KBM-7 (cell line): Measurements from ENCODE around the gene USP44.

Experiments used
- DNase-seq: peaks from one replicate; pipeline ENCODE4 v3.0.0-alpha.2; 2015
- in situ Hi-C: fragments of 300-500 bp; cut with MboI; formaldehyde crosslinking; loops from 2 replicates; pipeline ENCODE4 v1.14.3; 2020; ENCODE audit warnings: low sequenced_read_pairs, low pct_unique_long_range_greater_than_20kb, mixed read lengths

The USP44 gene

DNA sequence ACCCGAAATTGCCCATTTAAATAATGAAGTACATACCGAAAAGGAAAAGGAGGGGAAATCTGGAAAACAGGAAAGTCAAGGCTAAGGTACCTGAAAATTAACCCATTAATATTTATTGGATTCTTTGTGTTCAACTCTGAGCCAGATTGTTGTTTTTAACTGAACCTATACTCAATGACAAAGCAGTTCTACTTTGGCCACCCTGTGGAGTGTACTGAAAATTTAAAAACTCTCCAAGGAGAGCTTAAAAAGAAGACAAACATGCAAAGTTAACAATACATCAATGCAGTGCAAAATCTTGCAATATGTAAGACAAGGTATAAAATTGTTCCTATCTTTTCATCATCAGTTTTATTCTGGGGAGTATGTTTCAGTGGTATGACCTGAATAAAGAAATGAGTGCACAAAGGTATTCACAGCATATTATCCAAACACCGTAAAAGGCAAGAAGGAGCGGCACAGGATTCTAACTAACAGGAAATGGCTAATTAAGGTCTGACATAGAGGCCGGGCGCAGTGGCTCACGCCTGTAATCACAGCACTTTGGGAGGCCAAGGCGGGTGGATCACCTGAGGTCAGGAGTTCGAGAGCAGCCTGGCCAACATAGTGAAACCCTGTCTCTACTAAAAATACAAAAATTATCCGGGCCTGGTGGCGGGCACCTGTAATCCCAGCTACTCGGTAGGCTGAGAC lies 1.7 kb downstream of the USP44 start:
- no peak for DNase-seq
- in situ Hi-C loops: loop anchor here (25.0 kb wide), 1 partner anchor 437 kb away; no protein-coding TSS in a partner anchor

DNA sequence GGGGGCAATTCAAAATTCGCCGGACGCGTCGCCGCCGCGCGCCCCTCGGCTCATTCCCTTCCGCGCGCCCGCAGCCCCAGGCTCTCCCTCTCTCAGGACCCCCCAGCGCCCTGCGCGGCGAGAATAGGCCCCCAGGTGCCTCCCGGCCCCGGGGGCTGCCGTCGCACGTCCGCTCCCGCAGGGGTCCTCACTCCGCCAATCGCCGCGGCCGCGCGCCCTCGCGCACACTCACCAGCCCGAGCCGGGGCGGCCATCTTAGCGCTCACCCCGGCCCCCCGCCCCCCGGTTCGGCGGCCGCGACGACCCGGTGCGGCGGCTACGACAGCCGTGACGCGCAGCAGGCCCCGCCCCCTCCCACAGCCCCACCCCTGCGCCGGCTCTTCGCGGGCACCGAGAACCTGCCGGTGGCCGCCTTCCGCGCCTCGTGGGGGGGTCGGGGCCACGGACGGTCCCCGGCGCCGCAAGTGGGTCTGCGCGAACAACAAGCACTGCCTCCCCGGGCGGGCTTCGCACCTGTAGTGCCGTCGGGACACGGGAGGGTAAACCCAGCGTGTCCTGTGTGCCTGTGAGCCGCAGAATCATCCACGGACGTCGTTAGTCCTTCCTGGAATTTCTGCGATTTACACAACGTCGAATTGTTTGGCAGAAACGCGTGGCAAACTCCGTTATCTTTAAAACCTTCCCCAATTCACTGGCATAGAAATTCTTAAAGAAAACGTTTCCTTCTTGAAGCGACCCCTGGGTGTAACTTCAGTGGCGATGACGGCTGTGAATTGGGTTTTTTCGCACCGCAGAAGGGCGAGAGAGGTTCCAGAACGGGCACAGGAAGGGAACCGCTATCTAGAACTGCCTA lies 2.5 kb downstream of the USP44 start:
- in situ Hi-C loops: loop anchor here (25.0 kb wide), 1 partner anchor 436 kb away; no protein-coding TSS in a partner anchor
- no peak for DNase-seq

DNA sequence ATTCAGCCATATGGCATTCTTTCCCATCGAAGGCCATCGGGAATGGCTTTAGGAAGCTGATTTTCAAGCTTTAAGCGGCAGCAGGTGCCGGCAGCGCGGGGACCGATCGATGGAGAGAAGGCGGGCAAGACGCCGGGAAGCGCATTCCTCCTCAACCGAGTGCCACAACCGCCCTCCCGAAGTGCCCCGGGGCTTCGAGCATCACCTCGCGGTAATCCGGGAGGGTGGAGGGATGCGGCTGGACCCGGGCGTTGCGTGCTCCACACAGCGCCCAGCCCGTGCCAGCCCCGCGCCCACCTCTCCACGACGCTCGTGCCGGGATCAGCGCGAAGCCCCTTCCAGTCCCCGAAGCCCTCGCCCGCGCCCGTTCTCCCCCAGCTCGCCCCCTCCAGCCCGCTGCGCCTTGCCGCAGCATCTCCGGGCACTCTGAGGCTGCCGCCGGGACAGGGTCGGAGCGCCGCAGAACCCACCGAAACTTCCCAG lies 3.2 kb downstream of the USP44 start:
- in situ Hi-C loops: loop anchor here (25.0 kb wide), 1 partner anchor 436 kb away; no protein-coding TSS in a partner anchor
- DNase-seq: no peak

DNA sequence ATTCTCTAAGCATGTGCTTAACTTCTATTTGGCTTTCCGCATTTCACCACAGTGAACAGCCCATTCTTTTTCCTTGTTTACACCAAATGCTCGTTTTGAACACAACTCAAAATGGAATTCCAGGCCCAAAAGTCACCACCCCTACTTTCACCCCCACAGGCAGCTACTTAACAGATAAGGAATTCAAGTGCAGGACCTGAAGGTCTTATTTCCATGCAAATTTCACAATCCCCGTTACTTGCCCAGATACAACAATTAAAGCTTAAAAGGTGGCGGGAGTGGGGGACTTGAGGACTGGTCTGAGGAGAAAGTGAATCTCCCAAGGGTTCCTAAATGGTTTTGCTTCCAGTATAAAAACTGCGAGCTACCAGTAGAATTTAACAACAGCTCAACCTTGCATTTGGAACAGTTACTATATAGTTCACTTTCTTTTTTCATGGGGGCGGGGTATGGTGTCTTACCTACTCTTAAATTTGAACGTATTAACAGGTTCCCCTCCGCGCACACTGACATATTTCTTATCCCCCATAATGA lies 3.7 kb downstream of the USP44 start:
- no peak for DNase-seq
- in situ Hi-C loops: loop anchor here (25.0 kb wide), 1 partner anchor 435 kb away; no protein-coding TSS in a partner anchor

DNA sequence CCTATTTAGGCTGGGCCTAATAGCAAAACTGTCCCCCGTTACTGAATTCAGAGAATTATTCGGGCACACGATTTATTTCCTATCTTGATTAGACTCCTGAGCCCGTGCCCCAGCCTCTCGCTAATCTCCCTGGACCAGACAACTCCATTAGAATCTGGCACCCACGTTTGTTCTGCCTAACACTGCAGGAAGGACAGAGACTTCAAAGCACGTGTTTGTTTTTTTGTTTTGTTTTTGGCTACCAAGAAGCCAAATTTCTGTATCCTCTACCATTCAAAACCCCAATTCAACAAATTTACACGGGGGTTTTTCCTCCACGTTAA lies 4.8 kb downstream of the USP44 start:
- in situ Hi-C loops: loop anchor here (25.0 kb wide), 1 partner anchor 434 kb away; no protein-coding TSS in a partner anchor
- no peak for DNase-seq

DNA sequence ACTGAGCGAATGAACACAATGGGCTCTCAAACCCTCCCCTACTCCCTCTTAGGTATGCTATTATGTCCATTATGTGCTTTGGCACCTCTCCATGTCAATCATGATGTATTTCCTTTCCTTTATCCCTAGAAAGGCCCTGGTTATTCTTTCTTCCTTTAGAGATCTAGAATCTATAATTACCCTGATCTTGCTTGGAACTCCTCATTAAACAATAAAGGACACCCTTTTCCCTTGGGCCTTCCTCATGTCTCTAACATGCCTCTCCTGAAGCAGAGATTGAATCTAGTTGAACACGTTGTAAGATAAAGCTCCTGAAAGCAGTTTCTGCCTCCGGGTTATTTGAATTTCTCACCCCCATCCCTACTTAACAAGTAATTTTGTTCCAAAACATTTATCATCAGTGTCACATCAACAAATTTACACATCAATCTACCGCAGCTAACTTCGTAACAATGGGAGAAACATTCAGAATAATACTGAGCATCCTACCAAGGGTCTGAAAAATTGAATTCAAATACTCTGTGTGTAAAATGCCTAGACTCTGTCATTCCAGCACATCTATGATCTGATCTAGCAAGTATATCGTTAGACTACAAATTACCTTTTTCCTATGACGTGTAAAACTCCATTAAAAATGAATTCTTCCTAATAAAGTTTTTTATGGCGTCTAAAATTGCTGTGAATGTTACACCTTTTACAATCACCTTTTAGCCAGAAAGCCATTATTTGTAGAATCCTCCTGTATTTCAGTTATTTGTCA lies 5.4 kb downstream of the USP44 start:
- in situ Hi-C loops: loop anchor here (25.0 kb wide), 1 partner anchor 434 kb away; no protein-coding TSS in a partner anchor
- no peak for DNase-seq

DNA sequence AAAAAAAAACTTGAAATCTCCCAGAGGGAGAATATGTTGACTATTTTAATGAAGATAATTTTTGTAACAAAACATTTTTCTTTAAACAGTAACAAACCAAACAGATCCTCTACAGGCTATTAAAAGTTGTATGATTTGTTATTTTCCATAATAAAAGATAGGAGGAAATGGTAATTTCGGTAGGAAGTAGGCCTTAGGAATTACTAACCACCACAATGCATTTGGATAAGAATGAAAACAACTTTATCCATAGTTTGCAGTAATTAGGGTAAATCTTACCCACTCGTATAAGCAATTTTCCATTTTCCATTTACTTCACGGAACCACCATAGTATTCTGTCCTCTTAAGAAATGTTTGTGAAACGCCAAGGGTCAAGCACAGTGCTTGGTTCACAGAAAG lies 6.0 kb downstream of the USP44 start:
- in situ Hi-C loops: loop anchor here (25.0 kb wide), 1 partner anchor 433 kb away; no protein-coding TSS in a partner anchor
- no peak for DNase-seq

DNA sequence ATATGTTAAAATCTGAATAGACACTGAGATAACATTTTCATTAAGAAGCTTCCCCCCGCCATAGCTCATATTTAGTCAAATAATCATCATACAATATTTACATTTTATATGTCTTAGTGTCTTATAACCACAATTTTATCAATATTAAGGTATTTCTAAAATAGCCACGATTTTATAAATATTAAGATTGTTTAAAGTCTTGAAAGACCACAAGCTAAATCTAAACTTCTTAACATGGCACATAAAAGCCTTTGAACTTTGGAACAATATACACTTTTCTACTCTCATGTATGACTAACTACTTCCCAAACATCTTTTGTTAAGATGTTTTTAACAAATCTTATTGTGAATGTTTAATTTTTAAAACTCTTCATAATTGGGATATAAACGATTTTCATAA lies 6.5 kb downstream of the USP44 start:
- in situ Hi-C loops: loop anchor here (25.0 kb wide), 1 partner anchor 432 kb away; no protein-coding TSS in a partner anchor

DNA sequence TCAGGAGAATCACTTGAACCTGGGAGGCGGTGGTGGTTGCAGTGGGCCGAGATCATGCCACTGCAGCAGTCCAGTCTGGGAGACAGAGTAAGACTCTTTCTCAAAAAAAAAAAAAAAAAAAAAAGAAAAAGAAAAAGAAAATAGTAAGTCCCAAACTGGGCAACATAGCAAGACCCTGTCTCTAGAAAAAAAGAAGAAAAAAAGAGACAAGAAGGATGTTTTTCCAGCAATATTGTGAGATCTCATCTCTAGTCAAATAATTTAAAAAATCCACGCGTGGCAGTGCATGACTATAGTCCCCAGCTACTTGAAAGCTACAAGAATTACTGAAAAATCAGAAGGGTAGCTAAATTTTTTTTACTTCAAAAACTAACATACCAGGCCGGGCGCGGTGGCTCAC lies 8.0 kb downstream of the USP44 start:
- DNase-seq: no peak
- in situ Hi-C loops: loop anchor here (25.0 kb wide), 1 partner anchor 431 kb away; no protein-coding TSS in a partner anchor

More for the DNA sequence above, 6.5 kb downstream of the USP44 start:
- no peak for DNase-seq

DNA sequence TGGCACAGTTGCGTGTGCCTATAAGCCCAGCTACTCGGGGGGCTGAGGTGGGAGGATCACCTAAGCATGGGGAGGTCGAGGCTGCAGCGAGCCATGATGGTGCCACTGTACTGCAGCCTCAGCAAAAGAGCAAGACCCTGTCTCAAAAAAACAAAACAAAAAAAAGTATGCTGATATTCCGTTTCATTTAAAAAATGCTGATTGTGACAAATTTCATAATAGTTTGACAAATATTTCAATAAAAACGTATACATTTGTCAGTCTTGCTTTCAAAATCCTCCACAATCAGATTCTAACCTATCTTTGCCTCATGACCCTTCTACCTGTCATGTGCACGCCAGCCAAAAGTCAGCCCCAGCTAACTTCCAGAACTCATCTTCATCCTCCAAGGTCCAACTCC lies 9.8 kb downstream of the USP44 start:
- no peak for DNase-seq
- in situ Hi-C loops: loop anchor here (25.0 kb wide), 1 partner anchor 429 kb away; no protein-coding TSS in a partner anchor

DNA sequence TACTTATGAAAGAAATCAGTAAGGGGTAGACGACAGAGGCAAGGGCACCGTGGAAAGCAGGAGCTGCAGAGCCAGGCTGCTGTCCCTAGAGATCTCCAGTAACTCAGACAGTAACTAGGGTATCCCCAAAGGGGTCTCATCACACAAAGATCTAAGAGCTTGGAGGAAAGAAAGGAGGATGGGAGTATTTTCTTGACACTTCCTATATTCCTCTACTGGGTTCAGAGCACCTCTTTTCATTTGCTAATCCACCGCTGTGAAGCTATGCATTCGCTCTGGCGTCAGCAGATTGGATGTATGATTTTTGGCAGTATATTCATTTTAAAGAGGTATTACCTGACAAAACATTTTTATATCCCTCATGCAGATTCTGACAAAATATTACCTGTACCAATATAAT lies 12.6 kb downstream of the USP44 start:
- in situ Hi-C loops: loop anchor here (25.0 kb wide), 1 partner anchor 426 kb away; no protein-coding TSS in a partner anchor
- no peak for DNase-seq

DNA sequence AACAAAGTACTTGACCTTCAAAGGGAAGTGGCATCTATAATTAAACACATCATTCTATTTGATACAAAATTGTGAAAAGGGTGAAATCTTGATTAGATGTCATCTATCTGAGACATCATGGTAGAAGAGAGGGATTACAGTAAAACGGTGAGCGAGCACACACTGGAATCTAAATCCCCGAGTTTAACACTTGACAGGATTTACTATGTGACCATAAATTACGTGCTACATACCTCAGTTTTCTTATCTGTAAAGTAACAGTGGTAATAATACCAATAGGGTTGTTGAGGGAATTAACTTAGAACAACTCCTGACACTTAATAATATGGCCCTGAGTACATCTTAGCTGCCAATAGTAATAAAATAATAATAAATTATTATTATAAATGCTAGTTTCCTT lies 13.3 kb downstream of the USP44 start:
- in situ Hi-C loops: loop anchor here (25.0 kb wide), 1 partner anchor 426 kb away; no protein-coding TSS in a partner anchor
- no peak for DNase-seq

DNA sequence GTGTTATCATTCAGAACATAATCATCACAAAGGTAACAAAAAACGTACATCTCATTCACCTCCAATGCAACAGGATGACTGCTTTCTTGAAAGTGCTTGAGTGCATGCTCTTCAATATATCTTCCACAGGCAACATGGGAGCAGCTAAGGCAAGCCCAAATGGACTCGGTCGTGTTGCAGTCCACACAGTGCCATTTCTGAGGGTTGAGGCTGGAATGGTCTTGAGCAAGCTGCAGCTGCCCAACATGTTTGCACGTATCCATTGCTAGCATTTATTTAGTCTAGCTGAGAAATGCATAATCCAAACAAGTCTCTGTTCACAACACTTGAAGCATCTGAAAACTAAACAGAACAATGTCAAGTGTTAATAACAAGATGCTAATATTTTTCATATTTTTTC lies 17.3 kb downstream of the USP44 start:
- DNase-seq: no peak
- in situ Hi-C loops: loop anchor here (25.0 kb wide), 1 partner anchor 422 kb away; no protein-coding TSS in a partner anchor

DNA sequence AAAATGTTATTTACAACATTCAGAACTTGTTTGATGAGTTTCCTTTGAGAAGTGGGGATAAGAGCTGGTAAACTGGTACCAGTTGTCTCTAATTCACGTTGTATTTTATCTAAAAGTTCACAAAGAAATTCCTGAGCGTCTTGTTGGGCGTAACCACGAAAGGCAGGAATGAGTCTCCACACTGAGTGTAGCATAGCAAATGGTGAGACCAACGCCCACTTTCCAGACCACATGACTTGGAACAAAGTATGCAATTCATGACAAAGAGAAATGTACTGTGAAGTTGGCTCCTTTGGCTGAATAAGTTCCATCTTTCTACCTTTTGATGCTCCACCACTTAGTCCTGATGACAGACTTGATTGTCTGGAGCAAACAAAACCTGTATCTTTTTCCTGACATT lies 18.4 kb downstream of the USP44 start:
- DNase-seq: no peak
- in situ Hi-C loops: loop anchor here (25.0 kb wide), 1 partner anchor 421 kb away; no protein-coding TSS in a partner anchor

DNA sequence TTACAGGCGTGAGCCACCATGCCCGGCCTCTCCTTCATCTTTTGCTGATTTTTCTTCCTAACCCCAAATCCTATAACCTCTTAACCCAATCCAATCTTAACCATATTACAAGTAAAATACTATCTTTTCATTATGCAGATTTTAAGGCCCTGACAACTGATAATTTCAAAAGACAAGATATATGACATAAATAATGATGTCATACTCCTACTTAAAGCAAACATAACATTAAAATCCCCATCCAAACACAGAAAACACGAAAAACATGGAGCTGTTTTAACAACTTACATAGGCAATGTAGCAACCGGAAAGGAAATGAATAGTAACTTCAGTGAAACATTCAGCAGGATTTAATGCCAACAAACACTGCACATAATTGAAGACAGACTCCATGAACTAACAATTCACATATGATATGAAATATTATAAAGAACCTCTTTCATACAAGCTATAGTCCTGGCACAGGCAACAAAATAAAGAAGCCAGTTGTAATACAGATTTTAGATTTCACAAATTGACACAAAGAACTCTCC lies 21.5 kb downstream of the USP44 start:
- in situ Hi-C loops: loop anchor here (25.0 kb wide), 1 partner anchor 417 kb away; no protein-coding TSS in a partner anchor
- DNase-seq: no peak

DNA sequence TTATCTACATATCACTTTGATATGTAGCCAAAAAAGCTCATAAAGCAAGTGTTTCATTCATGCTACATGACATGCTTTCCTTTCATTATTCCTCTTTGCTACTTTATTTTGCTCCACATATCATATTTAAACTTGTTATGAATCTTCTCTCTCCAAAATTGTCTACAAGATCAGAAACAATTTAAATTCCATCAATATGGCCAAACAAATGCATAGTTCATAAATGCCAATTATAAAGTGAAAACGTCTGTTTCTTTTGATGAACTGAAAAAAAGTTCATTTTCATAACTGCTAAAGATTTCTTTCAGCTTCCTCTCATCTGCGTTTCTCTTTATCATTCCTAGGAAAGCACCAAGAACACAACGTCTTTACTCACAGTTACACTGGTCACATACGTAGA lies 22.8 kb downstream of the USP44 start:
- DNase-seq: no peak
- in situ Hi-C loops: loop anchor here (25.0 kb wide), 1 partner anchor 416 kb away; no protein-coding TSS in a partner anchor

DNA sequence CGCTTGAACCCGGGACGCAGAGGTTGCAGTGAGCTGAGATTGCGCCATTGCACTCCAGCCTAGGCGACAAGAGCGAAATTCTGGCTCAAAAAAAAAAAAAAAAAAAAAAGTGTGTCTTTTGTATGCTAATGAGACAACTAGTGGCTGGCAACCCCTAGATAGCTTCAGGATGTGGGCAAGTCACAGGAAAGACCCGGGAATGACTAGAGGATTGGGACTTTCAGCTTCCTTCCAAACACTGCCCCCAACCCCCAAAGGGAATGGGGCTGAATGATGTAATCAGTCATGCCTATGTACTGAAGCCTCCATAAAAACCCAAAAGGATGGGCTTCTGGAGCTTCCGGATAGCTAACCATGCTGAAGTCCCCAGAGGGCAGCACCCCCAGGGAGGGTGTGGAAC lies 28.6 kb downstream of the USP44 start:
- in situ Hi-C loops: no loop called here
- no peak for DNase-seq

DNA sequence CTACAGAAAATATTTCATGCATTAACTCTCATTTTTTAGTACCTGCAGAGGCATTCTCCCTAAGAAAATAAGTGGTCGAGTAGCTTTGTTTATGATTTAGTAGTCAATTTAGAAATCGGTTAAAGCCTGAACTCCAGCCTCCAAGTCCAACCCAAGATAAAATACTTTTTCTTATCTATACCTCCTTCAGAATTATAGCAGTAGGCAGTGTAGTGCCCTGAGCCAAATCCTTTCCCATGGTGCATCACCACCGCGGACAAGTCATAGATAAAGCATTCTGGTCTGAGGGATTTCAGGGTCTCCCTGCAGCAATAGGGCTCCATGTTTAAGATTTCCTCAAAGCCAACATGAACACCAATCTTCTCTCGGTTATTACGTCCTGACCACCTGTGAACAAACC lies 30.5 kb downstream of the USP44 start:
- no peak for DNase-seq
- in situ Hi-C loops: no loop called here
